Amygdala (tissue), 56 donors: ENCODE data around the gene UTP20.
"Not testable (repeated sequence)": the region's sequence is repeated elsewhere in the genome, so short reads cannot be mapped to it uniquely, and the experiment has no call there.

Experiments
- DNase-seq, 56 donors: peaks; one replicate each; lab custom pipeline; 2025; lab: John Stamatoyannopoulos, UW

The UTP20 gene

GRCh38 chr12:101325590-101325989 is 45.7 kb downstream of the UTP20 start:
- no peak for DNase-seq

GRCh38 chr12:101327051-101327450 is 47.1 kb downstream of the UTP20 start:
- DNase-seq = no peak

GRCh38 chr12:101327546-101327945 is 47.6 kb downstream of the UTP20 start:
- DNase-seq = no peak

- no peak for DNase-seq
These were observed 49.0 kb downstream of the UTP20 start for GRCh38 chr12:101328917-101329316.

GRCh38 chr12:101330631-101331030 is 50.7 kb downstream of the UTP20 start:
- no peak for DNase-seq

- no peak for DNase-seq
These were observed 56.5 kb downstream of the UTP20 start for GRCh38 chr12:101336437-101336836.

GRCh38 chr12:101338087-101338486 is 58.2 kb downstream of the UTP20 start:
- DNase-seq = no peak

- DNase-seq = no peak
These were observed 64.0 kb downstream of the UTP20 start for GRCh38 chr12:101343893-101344292.

GRCh38 chr12:101351682-101352081 is 71.8 kb downstream of the UTP20 start:
- no peak for DNase-seq

GRCh38 chr12:101356794-101357193 is 76.9 kb downstream of the UTP20 start:
- no peak for DNase-seq

GRCh38 chr12:101361455-101361854 is 81.5 kb downstream of the UTP20 start:
- DNase-seq = no peak

- no peak for DNase-seq
These were observed 88.1 kb downstream of the UTP20 start for GRCh38 chr12:101368016-101368415.

- DNase-seq = no peak
These were observed 92.5 kb downstream of the UTP20 start for GRCh38 chr12:101372431-101372830.

GRCh38 chr12:101375573-101375972 is 95.7 kb downstream of the UTP20 start:
- DNase-seq = no peak

- no peak for DNase-seq
These were observed 99.2 kb downstream of the UTP20 start for GRCh38 chr12:101379149-101379548.

GRCh38 chr12:101391181-101391580 is 111.3 kb downstream of the UTP20 start:
- DNase-seq = not testable (repeated sequence)

- peak in 1 of 56 donors; percentile 40 for DNase-seq
These were observed 127.1 kb downstream of the UTP20 start for GRCh38 chr12:101407049-101407435.

GRCh38 chr12:101407436-101408345 is 127.8 kb downstream of the UTP20 start, which contains the start of gene ARL1:
TSS of gene ARL1 (minus strand) at chr12:101407772. CDS start at chr12:101407645, 127 bp downstream.
- DNase-seq = peak in 55 of 56 donors; percentile 23 to 89 (median 73)

GRCh38 chr12:101410169-101410568 is 130.3 kb downstream of the UTP20 start:
- DNase-seq = not testable (repeated sequence)

- DNase-seq = peak in 6 of 56 donors; percentile 0 to 28 (median 8)
These were observed 134.7 kb downstream of the UTP20 start for GRCh38 chr12:101414533-101415119.

GRCh38 chr12:101415228-101415627 is 135.3 kb downstream of the UTP20 start:
- no peak for DNase-seq

- DNase-seq = not testable (repeated sequence)
These were observed 142.2 kb downstream of the UTP20 start for GRCh38 chr12:101422066-101422465.
